NCI-H524 treated with DMSO at 0.1 percent for 48 hours (cell line): ENCODE data around the gene BORCS5.

ENCODE experiments used
- DNase-seq: peaks from one replicate; lab custom pipeline; 2025; lab: John Stamatoyannopoulos, UW

Gene BORCS5

DNA sequence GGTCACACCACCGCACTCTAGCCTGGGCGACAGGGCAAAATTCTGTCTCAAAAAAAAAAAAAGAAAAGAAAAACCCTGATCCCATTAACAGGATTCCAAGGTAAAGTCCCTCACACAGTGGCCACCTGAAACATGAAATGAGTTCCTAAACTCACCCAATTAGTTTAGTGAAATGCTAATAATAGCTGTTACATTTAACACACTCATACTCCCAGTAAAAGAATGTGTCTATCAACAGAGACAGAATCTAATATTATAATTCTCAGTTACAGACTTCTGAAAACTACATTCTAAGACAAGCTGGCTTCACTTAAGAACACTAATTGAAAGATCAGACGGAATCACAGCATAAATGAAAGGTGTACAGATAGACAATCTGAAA is 161.6 kb downstream of the BORCS5 start:
- no peak for DNase-seq

DNA sequence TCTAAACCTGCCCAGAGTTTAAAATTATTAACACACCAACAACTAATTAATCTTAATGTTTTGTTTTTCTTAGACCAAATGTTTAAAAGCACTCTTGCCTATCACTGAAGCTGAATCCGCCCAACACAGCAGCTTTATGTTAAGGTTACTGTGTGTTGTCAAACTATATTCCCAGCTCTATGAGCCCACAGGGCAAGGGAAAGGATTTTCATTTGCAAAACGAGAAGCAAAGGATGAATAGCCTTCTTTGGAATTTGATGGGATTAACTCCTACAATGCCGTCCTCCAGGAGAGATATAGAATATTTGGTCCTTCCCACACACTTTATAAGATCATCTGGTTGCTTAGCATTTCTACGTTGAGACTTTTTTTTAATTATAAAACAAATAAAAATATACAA is 162.0 kb downstream of the BORCS5 start:
- DNase-seq, result no peak
